Measurements from ENCODE around the gene LRMDA.

Gene LRMDA

GRCh38 chr10:75977139-75977538, 545.7 kb downstream of the LRMDA start:
- TF ChIP-seq CEBPB (IDR thresholded peaks at IDR 0.05) (no peak), ZBTB7A (IDR thresholded peaks at IDR 0.05; ENCODE audit: low read depth) (no peak), REST (IDR thresholded peaks at IDR 0.05; ENCODE audit: low read depth) (no peak), USF1 (IDR thresholded peaks at IDR 0.05) (no peak), EP300 (IDR thresholded peaks at IDR 0.05; ENCODE audit: borderline replicate concordance) (no peak), CREB1 (IDR thresholded peaks at IDR 0.05; ENCODE audit: low read depth) (no peak), TCF12 (IDR thresholded peaks at IDR 0.05; ENCODE audit: low read depth) (no peak), YY1 (IDR thresholded peaks at IDR 0.05; ENCODE audit: low read depth) (no peak), RAD21 (IDR thresholded peaks at IDR 0.05; ENCODE audit: low read depth) (no peak), FOXM1 (IDR thresholded peaks at IDR 0.05; ENCODE audit: borderline replicate concordance, low read depth) (no peak), EGR1 (IDR thresholded peaks at IDR 0.05) (no peak), NFIC (IDR thresholded peaks at IDR 0.05) (no peak), TAF1 (IDR thresholded peaks at IDR 0.05; ENCODE audit: low read depth) (no peak), MAX (IDR thresholded peaks at IDR 0.05) (no peak), TEAD4 (IDR thresholded peaks at IDR 0.05) (no peak)

GRCh38 chr10:75978213-75978612, 546.8 kb downstream of the LRMDA start:
- TF ChIP-seq CEBPB (IDR thresholded peaks at IDR 0.05) (no peak), EGR1 (IDR thresholded peaks at IDR 0.05) (no peak), CREB1 (IDR thresholded peaks at IDR 0.05; ENCODE audit: low read depth) (no peak), ZBTB7A (IDR thresholded peaks at IDR 0.05; ENCODE audit: low read depth) (no peak), FOXM1 (IDR thresholded peaks at IDR 0.05; ENCODE audit: borderline replicate concordance, low read depth) (no peak), RAD21 (IDR thresholded peaks at IDR 0.05; ENCODE audit: low read depth) (no peak), YY1 (IDR thresholded peaks at IDR 0.05; ENCODE audit: low read depth) (no peak), NFIC (IDR thresholded peaks at IDR 0.05) (no peak), REST (IDR thresholded peaks at IDR 0.05; ENCODE audit: low read depth) (no peak), MAX (IDR thresholded peaks at IDR 0.05) (no peak), USF1 (IDR thresholded peaks at IDR 0.05) (no peak), TAF1 (IDR thresholded peaks at IDR 0.05; ENCODE audit: low read depth) (no peak)

GRCh38 chr10:75980419-75981002, 549.1 kb downstream of the LRMDA start:
- TF ChIP-seq RAD21 (IDR thresholded peaks at IDR 0.05; ENCODE audit: low read depth), result no peak
- TF ChIP-seq EP300 (IDR thresholded peaks at IDR 0.05; ENCODE audit: borderline replicate concordance), result no peak
- no peak for TF ChIP-seq EGR1 (IDR thresholded peaks at IDR 0.05)
- no peak for TF ChIP-seq TEAD4 (IDR thresholded peaks at IDR 0.05)
- no peak for TF ChIP-seq USF1 (IDR thresholded peaks at IDR 0.05)
- no peak for TF ChIP-seq CEBPB (IDR thresholded peaks at IDR 0.05)
- no peak for TF ChIP-seq ZBTB7A (IDR thresholded peaks at IDR 0.05; ENCODE audit: low read depth)
- TF ChIP-seq FOXM1 (IDR thresholded peaks at IDR 0.05; ENCODE audit: borderline replicate concordance, low read depth), result no peak
- no peak for TF ChIP-seq NFIC (IDR thresholded peaks at IDR 0.05)
- TF ChIP-seq YY1 (IDR thresholded peaks at IDR 0.05; ENCODE audit: low read depth), result no peak
- no peak for TF ChIP-seq REST (IDR thresholded peaks at IDR 0.05; ENCODE audit: low read depth)
- no peak for TF ChIP-seq MAX (IDR thresholded peaks at IDR 0.05)
- TF ChIP-seq CREB1 (IDR thresholded peaks at IDR 0.05; ENCODE audit: low read depth), result no peak
- TF ChIP-seq TCF12 (IDR thresholded peaks at IDR 0.05; ENCODE audit: low read depth), result no peak
- no peak for TF ChIP-seq TAF1 (IDR thresholded peaks at IDR 0.05; ENCODE audit: low read depth)

Measured in Ishikawa (cell line).